GM19351 (cell line): Measurements from ENCODE around the gene DPPA3.
"Not testable (repeated sequence)": the region's sequence is repeated elsewhere in the genome, so short reads cannot be mapped to it uniquely, and the experiment has no call there.

ENCODE experiments used
- ATAC-seq: cut with Tn5 transposase; IDR thresholded peaks from one replicate; pipeline ENCODE4 v1.9.1; 2021; ENCODE audit warnings: mild to moderate bottlenecking, moderate library complexity; ENCODE audit not compliant: unreplicated experiment

DPPA3 gene

GRCh38 chr12:7729746-7730145 is 18.5 kb downstream of the DPPA3 start:
- no peak for ATAC-seq

- ATAC-seq = not testable (repeated sequence)
Measured at GRCh38 chr12:7730984-7731383, 19.8 kb downstream of the DPPA3 start.

GRCh38 chr12:7731486-7731885 is 20.3 kb downstream of the DPPA3 start:
- no peak for ATAC-seq

GRCh38 chr12:7732993-7733392 is 21.8 kb downstream of the DPPA3 start:
- no peak for ATAC-seq

- ATAC-seq = no peak
Measured at GRCh38 chr12:7747246-7747645, 36.0 kb downstream of the DPPA3 start, which contains the start of gene CLEC4C. Gene CLEC4C (minus strand): TSS chr12:7747375. CDS start chr12:7747348, 27 bp downstream.

GRCh38 chr12:7748852-7749251 is 37.6 kb downstream of the DPPA3 start:
- ATAC-seq = no peak

GRCh38 chr12:7749442-7749841 is 38.2 kb downstream of the DPPA3 start:
- ATAC-seq = no peak

- no peak for ATAC-seq
Measured at GRCh38 chr12:7750350-7750749, 39.1 kb downstream of the DPPA3 start.

GRCh38 chr12:7751394-7751793 is 40.2 kb downstream of the DPPA3 start:
- ATAC-seq = no peak

GRCh38 chr12:7751941-7752922 is 41.0 kb downstream of the DPPA3 start:
- ATAC-seq = not testable (repeated sequence)

DNA sequence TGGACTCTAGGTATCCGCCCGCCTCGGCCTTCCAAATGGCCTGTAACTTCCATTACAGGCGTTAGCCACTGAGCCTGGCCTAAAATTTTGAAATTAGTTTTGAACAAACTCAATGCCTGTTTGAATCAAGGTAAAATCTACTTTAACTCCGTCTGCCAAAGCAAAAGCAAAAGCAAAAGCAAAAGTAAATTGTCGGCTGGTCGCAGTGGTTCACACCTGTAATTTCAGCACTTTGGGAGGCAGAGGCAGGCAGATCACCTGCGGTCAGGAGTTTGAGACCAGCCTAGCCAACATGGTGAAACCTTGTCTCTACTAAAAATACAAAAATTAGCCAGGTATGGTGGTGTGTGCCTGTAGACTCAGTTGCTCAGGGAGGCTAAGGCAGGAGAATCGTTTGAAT is 44.4 kb downstream of the DPPA3 start:
- ATAC-seq = not testable (repeated sequence)

- no peak for ATAC-seq
Measured at GRCh38 chr12:7756993-7757392, 45.8 kb downstream of the DPPA3 start.

GRCh38 chr12:7758766-7759140 is 47.5 kb downstream of the DPPA3 start:
- ATAC-seq = no peak
